K562 (cell line): ENCODE data around the gene CDKL5. TPM values are rescaled to one million over a fixed set of nuclear protein-coding genes. Genes with fewer than 3 reads are reported as not detected.

Experiments
- ATF3 ChIP-seq, 2 experiments: fragments of 450-650 bp in 1 of 2; sonication (generic) in 1 of 2; formaldehyde crosslinking in 1 of 2; IDR thresholded peaks in 1 of 2; conservative IDR thresholded peaks in 1 of 2; 2 replicates each; pipeline versions ENCODE4 v1.6.1 to v1.8.1; 2016 to 2023; ENCODE audit warnings: mild to moderate bottlenecking in 2 of 2, moderate library complexity in 2 of 2, inconsistent platforms in 1 of 2, missing genetic modification reagents in 1 of 2
- BMI1 ChIP-seq: fragments of 150-350 bp; IDR thresholded peaks from 2 replicates; pipeline ENCODE4 v1.6.1; 2014; ENCODE audit warnings: low read length
- CREM ChIP-seq: IDR thresholded peaks from 2 replicates; pipeline ENCODE4 v1.6.1; 2014; ENCODE audit warnings: antibody characterized with exemption, low read depth
- ELK1 ChIP-seq: sonication (generic); formaldehyde crosslinking; IDR thresholded peaks from 2 replicates; pipeline ENCODE4 v1.8.1; 2022; ENCODE audit warnings: missing genetic modification reagents
- HDAC1 ChIP-seq, 2 experiments: fragments of 450-650 bp; IDR thresholded peaks; 2 replicates each; pipeline ENCODE4 v1.6.1; 2016 to 2017; ENCODE audit warnings: inconsistent platforms in 1 of 2, mild to moderate bottlenecking in 1 of 2, moderate library complexity in 1 of 2
- HDAC2 ChIP-seq: fragments of 450-650 bp; IDR thresholded peaks from 2 replicates; pipeline ENCODE4 v1.6.1; 2016; ENCODE audit warnings: mild to moderate bottlenecking
- HDAC6 ChIP-seq: IDR thresholded peaks from 2 replicates; pipeline ENCODE4 v1.6.1; 2012; ENCODE audit warnings: low read depth, mild to moderate bottlenecking, control low read depth, inconsistent platforms, low read length, moderate library complexity
- HSF4 ChIP-seq: fragments of 250-450 bp; sonication (Bioruptor Pico); IDR thresholded peaks from 2 replicates; pipeline ENCODE4 v2.1.2; 2022; ENCODE audit warnings: mild to moderate bottlenecking, moderate library complexity, borderline replicate concordance
- IRF2 ChIP-seq: sonication (generic); formaldehyde crosslinking; IDR thresholded peaks from 2 replicates; pipeline ENCODE4 v1.8.1; 2022; ENCODE audit warnings: mild to moderate bottlenecking, missing genetic modification reagents
- LARP7 ChIP-seq: fragments of 450-650 bp; IDR thresholded peaks from 2 replicates; pipeline ENCODE4 v1.6.1; 2016
- MAX ChIP-seq: sonication (generic); formaldehyde crosslinking; IDR thresholded peaks from 2 replicates; pipeline ENCODE4 v1.9.0; 2022; ENCODE audit warnings: mild to moderate bottlenecking, missing genetic modification reagents
- MNT ChIP-seq, 2 experiments: fragments of 450-650 bp; conservative IDR thresholded peaks; 2 replicates each; pipeline ENCODE4 v1.6.1; 2017; ENCODE audit warnings: mild to moderate bottlenecking in 2 of 2, moderate library complexity in 2 of 2
- NFYB ChIP-seq: IDR thresholded peaks from 2 replicates; pipeline ENCODE4 v1.6.1; 2011; ENCODE audit warnings: mild to moderate bottlenecking, moderate library complexity; ENCODE audit not compliant: insufficient read length; ENCODE audit errors: extremely low read depth
- PATZ1 ChIP-seq: fragments of 250-450 bp; sonication (Bioruptor Pico); IDR thresholded peaks from 2 replicates; pipeline ENCODE4 v1.5.0; 2020; ENCODE audit warnings: mild to moderate bottlenecking, borderline replicate concordance
- RNF219 ChIP-seq: fragments of 250-450 bp; sonication (Bioruptor Pico); IDR thresholded peaks from 2 replicates; pipeline ENCODE4 v1.5.0; 2022; ENCODE audit warnings: mild to moderate bottlenecking
- SUPT5H ChIP-seq: fragments of 450-650 bp; IDR thresholded peaks from 2 replicates; pipeline ENCODE4 v1.6.1; 2016
- TRIM28 ChIP-seq: fragments of 450-650 bp; IDR thresholded peaks from 2 replicates; pipeline ENCODE4 v1.6.1; 2017
- ZNF408 ChIP-seq: fragments of 250-450 bp; sonication (Bioruptor Pico); IDR thresholded peaks from 2 replicates; pipeline ENCODE4 v1.4.0; 2020; ENCODE audit warnings: low read depth, mild to moderate bottlenecking, moderate library complexity
- polyA plus RNA-seq, 8 experiments: library from polyadenylated mRNA; depleted of rRNA in 4 of 8; stranded (reverse) in 5 of 8; unstranded in 3 of 8; fragments of >200 nt; fragmentation: Nextera tagmentation in 2 of 8; fragmentation: Illumina TruSeq in 1 of 8; extraction: Ambion mirVana in 2 of 8; extraction: Trizol in 1 of 8; gene quantifications; 2 replicates each; pipeline versions ENCODE4 v1.2.1 to v1.2.3, GENCODE V29; 2011 to 2014; ENCODE audit warnings: inconsistent platforms in 1 of 8, missing spikeins in 1 of 8
- total RNA-seq, 7 experiments: library from RNA; depleted of rRNA in 6 of 7; stranded (reverse); fragments of >200 nt in 6 of 7; fragmentation: Illumina TruSeq in 2 of 7; extraction: Trizol in 2 of 7; gene quantifications; 2 replicates each; pipeline versions ENCODE4 v1.2.1 to v1.2.3, GENCODE V29; 2011 to 2021; ENCODE audit warnings: low replicate concordance in 1 of 7

CDKL5 gene
- total and polyA plus RNA-seq, 9 of the 15 experiments (the other 6 are each of a cell fraction or from before 2014, with no cell fraction given): under 0.01 to 0.21 (median 0.04) TPM

- TF ChIP-seq ATF3 (IDR thresholded peaks at IDR 0.05): no peak
- no peak for TF ChIP-seq ATF3 (CRISPR knock-in tag; conservative IDR thresholded peaks at IDR 0.05)
- no peak for TF ChIP-seq HDAC1 (IDR thresholded peaks at IDR 0.05)
- no peak for TF ChIP-seq PATZ1
- TF ChIP-seq CREM: no peak
- TF ChIP-seq ELK1: no peak
- no peak for TF ChIP-seq HDAC6
- peak; percentile 56 for TF ChIP-seq NFYB
- TF ChIP-seq SUPT5H: no peak
- TF ChIP-seq ZNF408 (CRISPR knock-in tag): no peak
- TF ChIP-seq HDAC2: no peak
- TF ChIP-seq MNT (conservative IDR thresholded peaks at IDR 0.05): 0 out of 4 replicates have a peak, but pooled peaks of 1 of the 2 experiments have one; percentile 29
- no peak for TF ChIP-seq HSF4 (CRISPR knock-in tag)
- TF ChIP-seq IRF2 (CRISPR knock-in tag): no peak
- TF ChIP-seq LARP7: no peak
- TF ChIP-seq BMI1: no peak
- no peak for TF ChIP-seq TRIM28
- TF ChIP-seq MAX (CRISPR knock-in tag): 0 out of 2 replicates have a peak, but pooled peaks have one; percentile 12
- no peak for TF ChIP-seq RNF219 (CRISPR knock-in tag)
These were observed at the start of gene CDKL5 (continued) for GRCh38 chrX:18425199-18426003.
